Activated naive CD4-positive, alpha-beta T cell treated with anti-CD3 and anti-CD28 coated beads, Interleukin-2, amount 10 ng/mL, durations not matched to agents 7 days and 5 days (primary cell): ENCODE results near the gene HS6ST1.

Experiments used
- CTCF ChIA-PET: fragments of 350-600 bp; sonication (Branson Sonifier 250); formaldehyde crosslinking; loops from one replicate; lab custom pipeline; 2021; ENCODE audit warnings: antibody characterized with exemption; lab: Charles Lee
- DNase-seq: peaks from one replicate; pipeline ENCODE4 v3.0.0-alpha.2; 2020
- H3K27ac Mint-ChIP-seq: one replicate; pipeline ENCODE4 v1.8.0; 2021; ENCODE audit warnings: mild to moderate bottlenecking, moderate library complexity, mixed read lengths
- H3K27me3 Mint-ChIP-seq: one replicate; pipeline ENCODE4 v1.8.0; 2021; ENCODE audit warnings: mild to moderate bottlenecking, mixed read lengths
- H3K36me3 Mint-ChIP-seq: one replicate; pipeline ENCODE4 v1.8.0; 2021; ENCODE audit warnings: mixed read lengths
- H3K4me1 Mint-ChIP-seq: one replicate; pipeline ENCODE4 v1.8.0; 2021; ENCODE audit warnings: mixed read lengths
- H3K4me3 Mint-ChIP-seq: one replicate; pipeline ENCODE4 v1.8.0; 2021; ENCODE audit warnings: mild to moderate bottlenecking, moderate library complexity, mixed read lengths
- H3K9me3 Mint-ChIP-seq: one replicate; pipeline ENCODE4 v1.8.0; 2021; ENCODE audit warnings: mixed read lengths

Gene HS6ST1

DNA sequence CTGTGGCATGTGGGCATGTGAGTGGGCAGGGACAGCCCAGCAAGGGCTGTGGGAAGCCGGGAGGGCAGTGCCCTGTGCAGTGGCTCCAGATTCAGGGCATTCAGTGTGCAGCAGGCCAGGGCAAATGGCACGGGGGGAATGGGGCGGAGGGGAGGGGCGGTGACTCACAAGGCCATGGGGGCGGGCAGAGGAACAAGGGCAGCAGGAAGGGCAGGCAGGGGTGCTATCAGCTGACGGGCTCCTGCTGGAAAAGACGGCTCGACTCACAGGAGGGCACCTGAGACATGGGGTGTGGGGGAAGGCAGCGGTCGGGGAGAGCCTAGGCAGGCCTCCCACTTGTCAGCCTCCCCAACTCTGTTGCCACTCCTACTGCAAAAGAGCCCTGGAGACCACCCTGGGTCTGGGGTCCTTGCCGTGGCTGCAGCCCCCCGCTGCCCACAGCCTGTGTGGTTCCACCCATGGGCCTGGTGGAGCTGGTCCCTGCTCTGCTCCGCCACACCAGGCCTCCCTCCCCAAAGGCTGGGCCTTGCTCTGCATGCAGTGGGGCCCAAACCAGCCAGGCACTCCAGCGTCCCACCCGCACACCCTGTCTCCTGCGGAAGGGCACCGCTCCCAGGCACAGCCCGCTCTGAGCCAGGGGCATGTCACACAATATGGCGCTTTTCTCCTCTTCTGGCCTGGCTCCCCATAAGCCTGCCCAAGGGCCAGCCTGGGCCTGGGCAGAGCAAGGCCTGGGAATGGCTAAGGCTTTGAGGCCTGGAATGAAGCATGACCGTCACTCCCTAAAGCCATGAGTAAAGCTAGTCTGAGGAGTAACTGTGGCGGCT, 25.9 kb downstream of the HS6ST1 start:
- no peak overlapping the region for H3K27ac Mint-ChIP-seq
- DNase-seq, result no peak
- no peaks in the 10 kb centered on the region for H3K27me3 Mint-ChIP-seq
- H3K4me1 Mint-ChIP-seq, result no peaks in the 10 kb centered on the region
- no peaks in the 10 kb centered on the region for H3K36me3 Mint-ChIP-seq
- CTCF ChIA-PET, result no interaction called here
- H3K9me3 Mint-ChIP-seq, result no peaks in the 10 kb centered on the region
- no peak overlapping the region for H3K4me3 Mint-ChIP-seq

DNA sequence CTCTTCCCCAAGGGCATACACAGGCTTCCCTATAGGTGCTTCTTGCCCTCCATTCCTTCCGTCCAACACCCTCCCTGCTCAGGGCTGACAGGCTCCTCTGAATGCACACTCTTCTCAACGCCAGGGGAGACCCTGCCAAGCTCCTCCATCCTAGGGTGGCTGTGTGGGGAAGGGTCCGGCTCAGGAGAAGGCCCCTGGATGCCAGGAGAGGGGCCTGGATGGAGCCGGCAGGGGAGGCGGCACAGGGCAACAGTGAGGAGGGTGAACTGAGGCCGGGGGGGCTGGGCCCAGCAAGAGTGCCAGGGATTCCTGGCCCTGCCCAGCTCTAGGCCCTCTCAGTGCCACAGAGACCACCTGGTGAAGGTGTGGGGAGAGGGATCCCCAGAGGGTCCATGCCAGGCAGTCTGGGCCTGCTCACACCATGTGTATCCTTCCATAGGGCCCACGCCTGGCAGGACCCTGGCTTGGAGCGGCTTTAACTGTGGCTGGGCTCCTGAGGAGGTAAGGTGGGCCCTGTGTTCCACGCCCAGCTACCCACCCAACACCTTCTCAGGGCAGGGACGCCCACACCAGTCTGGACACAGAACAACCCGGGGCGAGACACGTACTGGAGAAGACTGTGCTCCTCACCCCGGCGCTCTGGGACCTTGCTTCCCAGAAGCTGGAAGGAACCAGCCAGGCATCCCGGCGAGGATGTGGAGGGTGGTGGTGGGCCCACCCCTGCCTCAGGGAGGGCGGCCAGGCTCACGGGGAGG, 26.6 kb downstream of the HS6ST1 start:
- no peak for DNase-seq
- CTCF ChIA-PET, result no interaction called here
- H3K9me3 Mint-ChIP-seq, result no peaks in the 10 kb centered on the region
- H3K36me3 Mint-ChIP-seq, result no peaks in the 10 kb centered on the region
- no peaks in the 10 kb centered on the region for H3K27me3 Mint-ChIP-seq
- no peaks in the 10 kb centered on the region for H3K4me1 Mint-ChIP-seq
- no peak overlapping the region for H3K27ac Mint-ChIP-seq
- H3K4me3 Mint-ChIP-seq, result no peak overlapping the region

DNA sequence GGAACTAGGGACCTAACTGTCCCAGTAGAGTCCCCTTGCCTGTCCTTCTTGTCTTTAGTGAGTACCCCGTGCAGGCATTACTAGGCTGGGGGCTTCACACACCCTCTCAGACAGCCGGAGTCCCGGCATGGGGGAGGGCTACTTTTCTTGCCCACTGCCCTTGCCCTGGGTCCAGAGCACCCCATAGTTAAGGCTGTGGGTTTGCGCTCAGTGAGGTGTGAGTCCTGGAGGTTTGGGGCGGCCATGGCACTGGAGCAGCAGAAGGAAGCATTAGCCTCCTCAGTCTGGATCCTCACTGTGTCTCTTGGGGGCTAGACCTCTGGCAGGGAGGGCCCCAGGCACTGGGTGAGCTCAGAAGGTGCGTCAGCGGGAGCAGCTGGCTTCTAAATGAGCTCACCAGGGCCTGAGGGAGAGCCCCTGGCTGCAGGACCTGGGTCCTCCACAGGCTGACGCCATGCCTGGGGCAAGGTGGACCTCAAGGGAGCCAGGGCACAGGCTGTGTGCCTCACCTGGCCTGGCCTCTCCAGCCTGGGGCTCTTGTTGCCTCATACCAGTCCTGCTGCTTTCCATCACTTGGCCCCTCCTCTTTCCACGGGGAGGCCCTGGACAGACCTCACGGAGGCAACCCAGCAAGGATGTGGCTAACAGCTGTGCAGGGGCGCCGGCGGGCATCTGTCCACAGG, 27.4 kb downstream of the HS6ST1 start:
- no peaks in the 10 kb centered on the region for H3K36me3 Mint-ChIP-seq
- CTCF ChIA-PET, result no interaction called here
- H3K27ac Mint-ChIP-seq, result no peak overlapping the region
- no peaks in the 10 kb centered on the region for H3K9me3 Mint-ChIP-seq
- DNase-seq, result no peak
- H3K27me3 Mint-ChIP-seq, result no peaks in the 10 kb centered on the region
- H3K4me1 Mint-ChIP-seq, result no peaks in the 10 kb centered on the region
- no peak overlapping the region for H3K4me3 Mint-ChIP-seq

DNA sequence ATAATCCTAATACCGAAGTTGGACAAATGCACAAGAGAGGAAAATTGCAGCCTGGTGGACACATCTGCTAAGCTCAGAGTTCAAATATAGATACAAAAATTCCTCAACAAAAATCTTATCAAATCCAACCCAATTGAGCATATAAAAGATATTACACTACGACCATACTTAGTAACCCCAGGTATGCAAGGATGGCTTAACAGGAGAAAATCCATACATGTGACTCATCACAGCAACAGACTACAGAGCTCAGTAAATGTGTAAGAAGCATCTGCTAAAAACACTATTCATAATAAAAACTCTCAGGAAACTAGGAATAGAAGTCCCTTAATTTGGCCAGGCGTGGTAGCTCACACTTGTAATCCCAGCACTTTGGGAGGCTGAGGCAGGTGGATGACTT, 28.3 kb downstream of the HS6ST1 start:
- DNase-seq, result no peak
- Mint-ChIP-seq H3K27me3 (no peaks in the 10 kb centered on the region), H3K27ac (no peak overlapping the region), H3K4me1 (no peaks in the 10 kb centered on the region), H3K4me3 (no peak overlapping the region), H3K9me3 (no peaks in the 10 kb centered on the region), H3K36me3 (no peaks in the 10 kb centered on the region)
- CTCF ChIA-PET, result no interaction called here

DNA sequence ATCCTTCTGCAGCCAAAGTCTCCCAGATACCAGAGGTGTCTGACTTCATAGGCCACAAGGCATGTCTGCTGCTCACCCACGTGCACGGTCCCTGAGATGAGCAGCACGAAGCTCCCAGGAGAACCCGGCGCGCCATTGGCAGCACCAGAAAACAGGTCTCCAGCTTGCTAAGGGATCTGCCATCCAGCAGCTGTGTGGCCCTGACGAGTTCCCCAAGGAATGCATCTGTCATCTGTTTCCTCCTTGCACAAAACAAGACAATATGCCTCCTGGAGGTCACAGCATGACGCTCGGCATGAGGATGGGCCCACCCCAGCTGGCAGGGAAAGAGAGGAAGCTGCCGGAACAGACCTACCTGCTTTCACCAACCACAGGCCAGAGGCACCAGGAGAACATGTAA, 29.2 kb downstream of the HS6ST1 start:
- Mint-ChIP-seq H3K27ac (no peak overlapping the region), H3K9me3 (no peaks in the 10 kb centered on the region), H3K27me3 (no peaks in the 10 kb centered on the region), H3K4me1 (no peaks in the 10 kb centered on the region), H3K36me3 (no peaks in the 10 kb centered on the region), H3K4me3 (no peak overlapping the region)
- no peak for DNase-seq
- CTCF ChIA-PET, result no interaction called here

DNA sequence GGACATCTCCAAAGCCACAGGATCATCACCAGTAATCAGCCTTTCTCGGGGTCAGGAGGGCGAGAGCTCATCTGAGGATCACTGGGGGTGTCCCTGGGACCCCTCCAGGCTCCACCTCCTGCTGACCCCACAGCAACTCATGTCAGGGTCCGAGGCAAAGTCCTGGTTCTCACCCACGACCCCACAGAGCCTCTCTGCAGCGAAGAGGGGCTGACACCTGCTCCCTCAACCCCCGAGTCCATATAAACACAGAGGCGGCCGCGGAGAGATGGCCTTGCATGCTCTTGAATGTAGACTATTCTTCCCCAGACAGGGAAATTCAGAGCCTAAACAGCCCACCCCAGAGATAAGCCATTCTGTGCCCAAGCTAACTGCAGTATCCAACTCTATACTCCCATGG, 29.9 kb downstream of the HS6ST1 start:
- Mint-ChIP-seq H3K4me3 (no peak overlapping the region), H3K27me3 (no peaks in the 10 kb centered on the region), H3K36me3 (no peaks in the 10 kb centered on the region), H3K9me3 (no peaks in the 10 kb centered on the region), H3K4me1 (no peaks in the 10 kb centered on the region), H3K27ac (no peak overlapping the region)
- CTCF ChIA-PET, result no interaction called here
- no peak for DNase-seq

DNA sequence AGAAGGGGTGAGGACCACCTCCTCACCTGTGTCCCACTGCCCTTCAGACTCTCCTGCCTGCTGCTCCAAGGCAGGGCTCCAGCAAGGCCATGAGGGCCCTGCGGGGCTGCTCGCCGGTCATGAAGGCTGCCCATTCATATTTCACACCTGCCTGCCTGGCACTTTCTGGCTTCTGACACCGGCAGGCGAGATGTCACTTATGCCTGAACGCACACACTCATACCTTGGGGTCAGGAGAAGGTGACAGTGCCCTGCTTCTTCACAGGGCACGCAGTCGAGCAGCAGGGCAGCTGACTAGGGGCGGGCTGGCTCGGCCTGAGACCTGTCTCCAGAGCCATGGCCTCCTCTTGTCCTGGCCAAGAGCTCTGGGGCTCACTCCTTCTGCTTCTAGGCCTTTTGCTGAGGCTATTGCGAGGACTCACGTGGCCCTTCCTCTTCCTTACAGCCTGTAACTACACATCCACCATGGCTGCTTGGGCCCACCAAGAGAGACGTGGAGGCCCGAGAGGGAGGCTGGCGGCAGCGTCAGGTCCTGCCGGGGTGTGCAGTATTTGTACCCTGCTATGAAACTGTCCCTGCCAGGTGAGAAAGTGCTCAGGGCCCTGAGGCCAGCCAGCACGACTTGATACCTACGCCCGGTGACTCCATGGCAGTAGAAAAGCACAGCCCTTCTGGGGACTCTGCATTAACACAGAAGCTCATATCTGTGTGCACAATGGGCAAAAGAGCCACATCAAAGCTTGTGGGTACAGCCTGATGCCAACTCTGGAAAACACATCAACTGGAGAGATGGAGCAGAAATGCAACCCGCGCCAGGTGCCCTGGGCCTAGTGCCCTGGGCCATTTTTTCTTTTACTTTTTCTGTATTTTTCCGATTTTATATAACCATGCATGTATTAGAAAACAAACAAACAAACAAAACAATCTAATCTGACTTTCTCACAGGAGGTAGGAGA, 30.6 kb downstream of the HS6ST1 start:
- no peak overlapping the region for H3K4me3 Mint-ChIP-seq
- peak overlapping the region; percentile 11 for H3K27ac Mint-ChIP-seq
- CTCF ChIA-PET, result no interaction called here
- H3K4me1 Mint-ChIP-seq, result no peaks in the 10 kb centered on the region
- no peak for DNase-seq
- no peaks in the 10 kb centered on the region for H3K9me3 Mint-ChIP-seq
- H3K27me3 Mint-ChIP-seq, result no peaks in the 10 kb centered on the region
- H3K36me3 Mint-ChIP-seq, result no peaks in the 10 kb centered on the region

DNA sequence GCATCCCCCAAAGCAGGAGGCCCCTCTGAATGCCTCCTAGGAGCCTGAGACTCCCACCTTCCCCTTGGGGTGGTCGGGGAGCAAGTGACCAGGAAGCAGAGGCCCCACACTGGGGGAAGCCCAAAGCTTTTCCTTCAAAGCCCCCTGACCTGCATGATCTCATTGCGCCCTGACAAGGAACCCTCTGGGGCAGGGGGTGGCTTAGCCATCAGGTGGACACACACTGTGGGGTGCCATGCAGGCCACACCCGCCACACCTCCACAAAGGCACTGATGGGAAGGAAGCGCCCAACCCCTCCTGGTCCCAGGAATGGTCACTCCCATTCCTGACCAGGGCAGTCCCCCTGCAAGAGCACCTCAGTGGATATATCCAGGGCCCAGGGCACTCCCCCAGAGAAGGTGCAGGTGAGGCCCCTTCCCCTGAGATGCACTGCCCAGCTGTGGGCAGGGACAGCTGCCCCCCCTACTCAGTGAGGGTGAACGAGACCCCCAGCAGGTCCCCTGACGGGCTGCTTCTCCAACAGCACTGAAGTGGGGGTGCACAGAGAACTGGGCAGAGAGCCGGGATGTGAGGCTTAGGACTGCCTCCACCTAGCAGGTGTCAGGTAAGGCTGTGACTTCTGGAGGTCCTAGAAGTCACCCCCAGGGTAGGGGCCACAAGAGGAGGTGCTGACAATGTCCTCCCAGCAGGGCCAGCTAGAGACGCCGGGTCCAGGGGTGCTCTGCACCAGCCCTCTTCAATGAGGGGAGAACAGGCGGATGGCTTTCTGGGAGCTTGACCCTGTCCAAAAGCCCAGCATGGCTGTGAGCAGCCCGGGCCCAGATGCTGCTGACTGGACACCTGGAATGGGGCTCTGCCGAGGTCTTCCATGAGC, 31.5 kb downstream of the HS6ST1 start:
- Mint-ChIP-seq H3K27me3 (no peaks in the 10 kb centered on the region), H3K4me1 (peaks cover 2% of the 10 kb centered on the region), H3K4me3 (no peak overlapping the region), H3K36me3 (no peaks in the 10 kb centered on the region), H3K27ac (no peak overlapping the region), H3K9me3 (no peaks in the 10 kb centered on the region)
- DNase-seq, result no peak
- CTCF ChIA-PET, result no interaction called here

DNA sequence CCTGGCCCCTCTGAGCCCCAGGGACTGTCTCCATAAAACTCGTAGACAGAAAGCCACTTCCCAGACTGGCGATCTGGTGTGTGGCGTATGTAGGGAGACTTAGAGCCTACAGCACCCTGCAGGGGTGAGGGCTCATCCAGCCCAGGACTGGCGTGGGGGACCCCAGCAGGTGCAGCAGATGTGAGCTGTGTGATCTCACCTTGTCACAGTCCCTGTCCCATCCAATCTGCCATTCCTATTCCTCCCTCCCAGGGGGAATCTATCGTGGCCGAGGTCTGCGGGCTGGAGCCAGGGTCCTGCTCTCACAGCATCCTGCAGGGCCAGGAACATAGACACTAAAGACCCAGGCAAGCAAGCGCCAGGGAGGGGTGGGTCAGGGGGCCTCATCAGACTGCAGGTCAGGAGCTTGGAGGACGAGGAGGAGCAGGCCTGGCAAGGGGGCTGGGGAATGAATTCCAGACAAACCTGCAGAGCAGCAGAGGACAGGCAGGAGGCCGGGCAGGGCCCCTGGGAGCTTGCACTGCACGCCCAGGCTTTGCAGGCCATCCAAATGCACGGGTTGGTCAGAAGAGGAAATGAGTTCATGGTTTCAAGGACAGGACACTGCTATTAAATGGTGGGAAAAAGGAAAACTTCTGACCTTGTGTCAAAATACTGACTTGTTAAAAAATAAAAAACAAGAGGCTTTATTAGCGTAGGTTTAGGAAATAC, 32.5 kb downstream of the HS6ST1 start:
- Mint-ChIP-seq H3K4me1 (peaks cover 7% of the 10 kb centered on the region), H3K27me3 (no peaks in the 10 kb centered on the region), H3K36me3 (no peaks in the 10 kb centered on the region), H3K4me3 (no peak overlapping the region), H3K27ac (no peak overlapping the region), H3K9me3 (no peaks in the 10 kb centered on the region)
- CTCF ChIA-PET, result no interaction called here
- no peak for DNase-seq

DNA sequence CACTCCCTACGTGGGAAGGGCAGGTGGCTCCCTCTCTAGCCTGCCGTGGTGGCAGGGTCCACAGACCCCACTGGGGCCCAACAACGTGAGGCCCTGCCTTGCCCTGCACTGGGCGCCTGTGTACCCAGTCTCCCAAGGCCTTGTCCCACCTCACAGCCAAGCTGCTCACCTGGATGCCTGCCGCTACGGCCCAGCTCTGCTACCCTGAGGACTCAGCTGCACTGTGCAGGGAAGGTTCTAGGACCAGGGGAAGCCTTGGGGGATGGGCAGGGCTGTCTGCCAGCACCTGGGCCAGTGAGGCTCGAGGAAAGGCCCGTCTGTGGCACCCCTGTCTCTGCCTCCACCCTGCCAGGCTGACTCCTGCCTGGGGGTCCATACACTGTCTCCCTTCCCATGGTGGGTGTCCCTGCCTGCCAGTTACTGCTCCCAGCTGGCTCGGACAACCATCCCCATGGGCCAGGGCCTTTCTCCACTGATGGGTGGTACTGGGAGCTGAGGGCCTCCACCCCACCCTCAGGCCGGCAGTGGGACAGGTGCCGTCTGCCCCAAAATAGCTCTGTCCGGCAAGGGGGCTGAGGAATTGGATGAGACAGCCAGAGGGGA, 33.2 kb downstream of the HS6ST1 start:
- H3K27ac Mint-ChIP-seq, result no peak overlapping the region
- CTCF ChIA-PET, result no interaction called here
- H3K27me3 Mint-ChIP-seq, result no peaks in the 10 kb centered on the region
- no peaks in the 10 kb centered on the region for H3K36me3 Mint-ChIP-seq
- H3K9me3 Mint-ChIP-seq, result no peaks in the 10 kb centered on the region
- DNase-seq, result no peak
- H3K4me1 Mint-ChIP-seq, result peaks cover 8% of the 10 kb centered on the region
- no peak overlapping the region for H3K4me3 Mint-ChIP-seq

DNA sequence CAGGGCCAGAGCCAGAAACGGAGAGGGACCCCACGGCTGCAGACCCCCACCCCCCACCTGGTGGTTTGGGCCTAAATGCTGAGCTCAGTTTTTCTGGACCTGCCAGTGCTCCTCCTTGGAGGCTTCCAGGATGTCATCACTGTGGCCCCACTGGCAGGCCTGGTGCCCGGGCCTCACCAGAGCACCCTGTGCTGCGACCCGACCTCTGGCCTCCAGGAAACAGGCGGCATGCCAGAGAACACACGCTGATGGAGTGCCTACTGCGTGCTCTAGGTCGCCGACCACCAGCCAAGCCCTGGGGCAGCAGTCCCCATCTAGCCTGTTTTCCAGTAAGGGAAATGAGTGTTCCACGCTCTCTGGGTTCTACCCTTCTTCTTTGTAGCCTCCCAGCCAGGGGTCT, 33.8 kb downstream of the HS6ST1 start:
- H3K9me3 Mint-ChIP-seq, result no peaks in the 10 kb centered on the region
- no peak for DNase-seq
- no peaks in the 10 kb centered on the region for H3K36me3 Mint-ChIP-seq
- no peak overlapping the region for H3K4me3 Mint-ChIP-seq
- H3K27ac Mint-ChIP-seq, result no peak overlapping the region
- H3K4me1 Mint-ChIP-seq, result peaks cover 14% of the 10 kb centered on the region
- no peaks in the 10 kb centered on the region for H3K27me3 Mint-ChIP-seq
- CTCF ChIA-PET, result no interaction called here

DNA sequence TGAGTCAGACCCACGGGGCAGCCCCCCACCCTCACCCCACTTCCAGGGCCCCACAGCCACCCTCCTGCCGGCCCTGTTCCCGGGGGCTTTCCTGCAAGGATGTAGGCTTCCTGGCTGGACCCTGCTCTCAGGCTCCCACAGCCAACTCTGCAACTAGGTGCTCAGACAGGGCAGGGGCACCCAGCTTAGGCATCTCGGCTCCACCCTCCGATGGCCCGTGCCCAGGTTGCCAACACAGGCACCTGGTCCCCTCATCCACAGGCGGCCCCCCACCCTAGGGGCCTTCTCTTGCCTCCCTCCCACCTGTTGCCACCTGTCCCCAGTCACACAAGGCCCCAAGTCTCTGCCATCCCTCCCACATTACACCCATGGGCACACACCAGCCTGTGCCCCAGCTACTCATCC, 34.6 kb downstream of the HS6ST1 start:
- H3K27ac Mint-ChIP-seq, result no peak overlapping the region
- no peaks in the 10 kb centered on the region for H3K36me3 Mint-ChIP-seq
- peaks cover 19% of the 10 kb centered on the region for H3K4me1 Mint-ChIP-seq
- no peaks in the 10 kb centered on the region for H3K9me3 Mint-ChIP-seq
- H3K27me3 Mint-ChIP-seq, result no peaks in the 10 kb centered on the region
- no peak for DNase-seq
- CTCF ChIA-PET, result no interaction called here
- no peak overlapping the region for H3K4me3 Mint-ChIP-seq
